NB4 (cell line): ENCODE data around the gene PCGF3.

Experiments
- TF ChIP-seq, protein P1 (sequence below): IDR thresholded peaks from one replicate; pipeline ENCODE4 v1.5.1; 2012; ENCODE audit warnings: low read depth, low read length
- TF ChIP-seq, protein P2 (sequence below): IDR thresholded peaks from 2 replicates; pipeline ENCODE4 v1.6.1; 2011; ENCODE audit warnings: low read depth, low read length

DNA sequence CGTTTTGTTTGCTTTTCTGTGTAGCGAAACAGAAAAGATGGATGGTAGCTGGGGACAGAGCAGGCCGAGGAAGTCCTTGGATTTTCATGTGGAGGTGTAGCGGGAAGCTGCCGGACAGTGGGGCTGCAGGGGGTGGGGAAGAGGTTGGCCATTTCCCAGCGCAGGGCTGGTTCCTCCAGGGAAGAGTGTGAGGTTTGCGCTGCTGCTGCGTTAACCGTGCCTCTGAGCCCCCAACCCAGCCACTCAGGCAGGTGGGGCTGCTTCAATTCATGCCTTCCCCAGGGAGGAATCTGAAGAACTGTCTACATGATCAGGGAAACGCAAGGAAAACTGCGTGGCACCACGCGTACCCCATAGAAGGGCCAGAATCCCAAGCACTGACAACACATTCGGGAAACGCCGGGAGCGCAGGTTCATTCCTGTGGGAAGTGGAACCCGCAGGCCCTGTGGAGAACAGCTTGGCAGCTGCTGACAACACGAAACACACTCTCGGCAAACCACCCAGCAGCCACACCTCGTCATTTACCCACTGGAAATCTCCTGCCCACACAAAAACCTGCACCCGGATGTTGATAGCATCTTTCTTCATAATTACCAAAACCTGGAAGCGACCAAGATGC, 57.7 kb downstream of the PCGF3 start:
- TF ChIP-seq, protein P1, sequence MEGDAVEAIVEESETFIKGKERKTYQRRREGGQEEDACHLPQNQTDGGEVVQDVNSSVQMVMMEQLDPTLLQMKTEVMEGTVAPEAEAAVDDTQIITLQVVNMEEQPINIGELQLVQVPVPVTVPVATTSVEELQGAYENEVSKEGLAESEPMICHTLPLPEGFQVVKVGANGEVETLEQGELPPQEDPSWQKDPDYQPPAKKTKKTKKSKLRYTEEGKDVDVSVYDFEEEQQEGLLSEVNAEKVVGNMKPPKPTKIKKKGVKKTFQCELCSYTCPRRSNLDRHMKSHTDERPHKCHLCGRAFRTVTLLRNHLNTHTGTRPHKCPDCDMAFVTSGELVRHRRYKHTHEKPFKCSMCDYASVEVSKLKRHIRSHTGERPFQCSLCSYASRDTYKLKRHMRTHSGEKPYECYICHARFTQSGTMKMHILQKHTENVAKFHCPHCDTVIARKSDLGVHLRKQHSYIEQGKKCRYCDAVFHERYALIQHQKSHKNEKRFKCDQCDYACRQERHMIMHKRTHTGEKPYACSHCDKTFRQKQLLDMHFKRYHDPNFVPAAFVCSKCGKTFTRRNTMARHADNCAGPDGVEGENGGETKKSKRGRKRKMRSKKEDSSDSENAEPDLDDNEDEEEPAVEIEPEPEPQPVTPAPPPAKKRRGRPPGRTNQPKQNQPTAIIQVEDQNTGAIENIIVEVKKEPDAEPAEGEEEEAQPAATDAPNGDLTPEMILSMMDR, result no peak
- TF ChIP-seq, protein P2, sequence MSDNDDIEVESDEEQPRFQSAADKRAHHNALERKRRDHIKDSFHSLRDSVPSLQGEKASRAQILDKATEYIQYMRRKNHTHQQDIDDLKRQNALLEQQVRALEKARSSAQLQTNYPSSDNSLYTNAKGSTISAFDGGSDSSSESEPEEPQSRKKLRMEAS, result no peak
